GM10248 (cell line): ENCODE measurements around the gene TRANK1.

Source experiments
- CTCF ChIA-PET: fragments of 300-600 bp; sonication (Branson Sonifier 250); formaldehyde crosslinking; extraction: SDS; loops from one replicate; lab custom pipeline; 2021; ENCODE audit warnings: antibody characterized with exemption; lab: Yijun Ruan, JAX
- POLR2A ChIA-PET: fragments of 350-650 bp; sonication (Branson Sonifier 250); formaldehyde crosslinking; extraction: SDS; loops from one replicate; lab custom pipeline; 2020; ENCODE audit warnings: antibody characterized with exemption; lab: Yijun Ruan, JAX
- DNase-seq: peaks from one replicate; pipeline ENCODE4 v3.0.0; 2012; ENCODE audit errors: extremely low spot score
- TF ChIP-seq, protein P1 (sequence below): IDR thresholded peaks from 2 replicates; pipeline ENCODE4 v1.5.1; 2012; ENCODE audit warnings: mild to moderate bottlenecking, low read depth; ENCODE audit errors: extremely low read depth, missing control alignments, control extremely low read depth

The TRANK1 gene

GRCh38 chr3:36852071-36852470, 92.8 kb downstream of the TRANK1 start:
- no peak for DNase-seq
- TF ChIP-seq, protein P1, sequence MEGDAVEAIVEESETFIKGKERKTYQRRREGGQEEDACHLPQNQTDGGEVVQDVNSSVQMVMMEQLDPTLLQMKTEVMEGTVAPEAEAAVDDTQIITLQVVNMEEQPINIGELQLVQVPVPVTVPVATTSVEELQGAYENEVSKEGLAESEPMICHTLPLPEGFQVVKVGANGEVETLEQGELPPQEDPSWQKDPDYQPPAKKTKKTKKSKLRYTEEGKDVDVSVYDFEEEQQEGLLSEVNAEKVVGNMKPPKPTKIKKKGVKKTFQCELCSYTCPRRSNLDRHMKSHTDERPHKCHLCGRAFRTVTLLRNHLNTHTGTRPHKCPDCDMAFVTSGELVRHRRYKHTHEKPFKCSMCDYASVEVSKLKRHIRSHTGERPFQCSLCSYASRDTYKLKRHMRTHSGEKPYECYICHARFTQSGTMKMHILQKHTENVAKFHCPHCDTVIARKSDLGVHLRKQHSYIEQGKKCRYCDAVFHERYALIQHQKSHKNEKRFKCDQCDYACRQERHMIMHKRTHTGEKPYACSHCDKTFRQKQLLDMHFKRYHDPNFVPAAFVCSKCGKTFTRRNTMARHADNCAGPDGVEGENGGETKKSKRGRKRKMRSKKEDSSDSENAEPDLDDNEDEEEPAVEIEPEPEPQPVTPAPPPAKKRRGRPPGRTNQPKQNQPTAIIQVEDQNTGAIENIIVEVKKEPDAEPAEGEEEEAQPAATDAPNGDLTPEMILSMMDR = no peak
- POLR2A ChIA-PET = no interaction called here
- CTCF ChIA-PET = interaction anchor here (1.3 to 1.7 kb wide), 2 partner anchors 15 to 17 kb away, joined by 3 to 4 read pairs; no protein-coding TSS in a partner anchor

DNA sequence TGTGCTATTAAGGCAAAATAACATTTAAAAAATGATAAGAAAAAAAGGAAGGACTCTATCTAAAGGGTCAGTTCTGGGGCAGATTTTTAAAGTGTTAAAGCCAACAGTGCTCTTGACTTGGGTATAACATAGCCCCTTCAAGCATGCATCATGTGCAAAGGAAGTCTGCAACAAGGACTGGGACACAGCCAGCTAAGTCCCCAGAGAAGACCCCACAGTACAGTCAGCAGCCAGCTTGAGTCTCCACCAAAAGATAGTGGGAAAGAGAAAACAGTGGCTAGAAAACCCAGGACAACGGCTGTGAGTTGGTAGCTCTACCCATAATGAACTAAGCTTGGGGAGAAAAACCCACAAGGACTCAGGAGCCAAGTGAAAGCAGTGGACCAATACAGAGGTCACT, 94.1 kb downstream of the TRANK1 start:
- ChIA-PET CTCF (interaction anchor here (0.9 to 1.7 kb wide), 4 partner anchors 13 to 108 kb away, joined by 3 to 4 read pairs (median 3); no protein-coding TSS in a partner anchor), POLR2A (no interaction called here)
- DNase-seq = no peak
- TF ChIP-seq, protein P1 = no peak

GRCh38 chr3:36846406-36846805, 98.4 kb downstream of the TRANK1 start:
- DNase-seq = no peak
- ChIA-PET CTCF (interaction anchor here (1.1 to 2.2 kb wide), 3 partner anchors 9 to 17 kb away, joined by 3 to 5 read pairs (median 3); no protein-coding TSS in a partner anchor), POLR2A (no interaction called here)
- TF ChIP-seq, protein P1 = no peak

DNA sequence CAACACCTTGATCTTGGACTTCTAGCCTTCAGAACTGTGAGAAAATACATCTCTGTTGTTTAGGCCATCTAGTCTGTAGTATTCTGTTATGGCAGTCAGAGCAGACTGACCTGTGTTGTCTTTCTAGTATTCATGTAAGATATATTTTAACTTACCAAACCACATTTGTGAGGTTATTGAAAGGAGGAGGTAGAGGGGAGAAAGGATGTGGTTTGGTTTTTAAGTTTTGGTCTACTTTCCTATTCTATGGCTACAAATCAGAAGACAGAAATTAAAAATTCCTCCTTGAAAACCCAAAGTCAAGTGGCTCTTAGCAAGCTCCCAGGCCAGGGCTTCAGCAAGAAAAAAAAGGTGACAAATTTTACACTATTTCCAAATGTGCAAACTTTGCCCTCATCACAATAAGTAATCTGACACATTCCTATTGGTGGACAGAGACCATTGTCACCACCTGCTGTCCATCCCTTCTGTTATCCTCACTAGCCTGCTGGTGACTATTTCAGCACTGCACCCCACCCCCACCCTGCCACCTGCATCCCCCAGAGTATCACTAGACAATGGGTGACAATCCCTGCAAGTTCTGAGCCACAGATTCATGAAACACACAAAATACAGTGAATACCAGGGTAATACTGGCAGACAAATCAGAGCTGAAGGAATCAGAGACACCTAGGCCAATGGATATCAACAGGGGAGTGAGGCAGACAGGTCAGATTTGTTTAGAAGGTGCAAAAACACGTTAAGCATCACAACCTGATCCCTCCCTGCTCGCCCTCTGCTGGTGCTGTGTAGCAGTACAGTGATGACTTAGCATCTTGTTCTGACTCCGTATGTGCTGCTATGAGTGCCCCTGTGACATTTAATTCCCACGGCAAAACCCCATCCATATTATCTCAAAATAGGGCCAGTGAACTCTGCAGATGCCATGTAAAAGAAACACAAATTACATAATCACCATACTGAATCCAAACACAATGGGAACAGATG, 101.5 kb downstream of the TRANK1 start:
- POLR2A ChIA-PET = no interaction called here
- TF ChIP-seq, protein P1 = peak; percentile 48
- CTCF ChIA-PET = interaction anchor here (0.9 to 1.7 kb wide), 6 partner anchors 11 to 110 kb away, joined by 3 to 6 read pairs (median 3); no protein-coding TSS in a partner anchor
- DNase-seq = peak; percentile 40

DNA sequence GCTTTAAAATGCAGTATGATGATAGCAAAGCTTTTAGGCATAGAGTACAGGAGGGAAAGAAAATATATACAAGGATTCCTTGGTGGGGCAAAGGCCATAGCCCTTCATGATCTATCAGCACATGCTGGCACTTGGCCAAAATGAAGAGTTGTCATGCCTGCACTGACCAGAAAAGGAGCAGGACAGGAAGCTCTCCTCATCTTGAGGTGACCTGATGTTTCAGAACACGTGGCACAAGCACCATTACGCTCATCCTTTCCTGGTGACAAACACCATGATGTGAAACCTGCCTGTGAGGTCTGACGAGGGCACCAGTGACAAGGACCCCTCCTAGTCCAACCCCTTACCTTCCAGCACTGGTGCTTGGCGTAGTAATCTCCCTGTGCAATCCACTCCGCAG, 102.6 kb downstream of the TRANK1 start:
- POLR2A ChIA-PET = no interaction called here
- TF ChIP-seq, protein P1 = no peak
- CTCF ChIA-PET = interaction anchor here (1.3 kb wide), 1 partner anchor 27 kb away, joined by 3 read pairs; no protein-coding TSS in a partner anchor
- DNase-seq = no peak

DNA sequence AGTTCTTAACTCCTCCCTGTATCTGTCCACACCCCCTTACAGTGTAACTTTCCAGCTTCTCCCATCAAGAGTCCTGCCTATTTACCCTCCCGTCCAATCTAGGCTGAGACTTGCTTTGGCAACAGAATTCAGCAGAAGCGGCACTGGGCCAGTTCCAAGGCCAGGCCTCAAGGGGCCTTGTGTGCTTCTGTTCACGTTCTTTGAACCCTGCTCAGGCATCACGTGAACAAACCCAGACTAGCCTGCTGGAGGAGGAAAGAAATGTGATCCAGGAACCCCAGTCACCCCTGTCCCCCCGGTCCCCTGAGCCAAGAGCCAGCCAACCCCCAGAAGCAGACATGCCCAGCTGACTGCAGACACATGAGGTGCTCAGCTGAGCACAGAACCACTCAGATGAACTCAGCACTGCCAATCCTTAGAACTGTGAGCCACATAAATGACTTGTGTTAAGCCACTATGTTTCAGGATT, 104.4 kb downstream of the TRANK1 start:
- POLR2A ChIA-PET = no interaction called here
- DNase-seq = no peak
- CTCF ChIA-PET = interaction anchor here (1.0 kb wide), 1 partner anchor 111 kb away, joined by 3 read pairs; no protein-coding TSS in a partner anchor
- TF ChIP-seq, protein P1 = no peak
